Liver (tissue), 9 donors: ENCODE results near the gene IKZF1. TPM values are rescaled to one million over a fixed set of nuclear protein-coding genes. Genes with fewer than 3 reads are reported as not detected.

Experiments used
- DNase-seq: peaks from one replicate; pipeline ENCODE4 v3.0.0-alpha.2; 2017; ENCODE audit warnings: low spot score
- H3K27ac ChIP-seq, 2 donors: one replicate each; pipeline ENCODE4 v1.7.0; 2013; ENCODE audit warnings: inconsistent platforms in 2 of 2, low read length in 2 of 2, control low read depth in 1 of 2, low read depth in 1 of 2, mild to moderate bottlenecking in 1 of 2
- H3K27me3 ChIP-seq, 4 donors: one replicate each; pipeline versions ENCODE4 v1.6.1 to v1.7.0; 2013; ENCODE audit warnings: low read length in 3 of 4, inconsistent platforms in 1 of 4, mild to moderate bottlenecking in 1 of 4, moderate library complexity in 1 of 4; ENCODE audit not compliant: control insufficient read depth in 4 of 4, insufficient read depth in 4 of 4
- H3K36me3 ChIP-seq, 4 donors: one replicate each; pipeline versions ENCODE4 v1.6.1 to v1.7.0; 2013; ENCODE audit warnings: low read length in 3 of 4, mild to moderate bottlenecking in 3 of 4, low read depth in 1 of 4, moderate library complexity in 1 of 4; ENCODE audit not compliant: control insufficient read depth in 4 of 4, insufficient read depth in 3 of 4
- H3K4me1 ChIP-seq, 4 donors: one replicate each; pipeline versions ENCODE4 v1.6.1 to v1.7.0; 2013; ENCODE audit warnings: low read length in 3 of 4, mild to moderate bottlenecking in 3 of 4, moderate library complexity in 1 of 4; ENCODE audit not compliant: control insufficient read depth in 4 of 4, insufficient read depth in 4 of 4
- H3K4me3 ChIP-seq, 3 donors: one replicate each; pipeline versions ENCODE4 v1.6.1 to v1.7.0; 2013; ENCODE audit warnings: low read length in 3 of 3, control low read depth in 1 of 3, low read depth in 1 of 3, mild to moderate bottlenecking in 1 of 3
- H3K9ac ChIP-seq, 2 donors: one replicate each; pipeline ENCODE4 v1.7.0; 2013; ENCODE audit warnings: low read length in 2 of 2, mild to moderate bottlenecking in 2 of 2, moderate library complexity in 2 of 2, control low read depth in 1 of 2, low read depth in 1 of 2
- H3K9me3 ChIP-seq, 4 donors: one replicate each; pipeline versions ENCODE4 v1.6.1 to v1.7.0; 2013; ENCODE audit warnings: low read length in 3 of 4; ENCODE audit not compliant: control insufficient read depth in 4 of 4
- EGR1 ChIP-seq, 2 donors: IDR thresholded peaks; 2 replicates each; pipeline ENCODE4 v1.6.1; 2016 to 2018; ENCODE audit warnings: antibody characterized with exemption in 2 of 2, low read depth in 2 of 2
- FOXA1 ChIP-seq: IDR thresholded peaks from 2 replicates; pipeline ENCODE4 v1.6.1; 2016; ENCODE audit warnings: antibody characterized with exemption
- FOXA2 ChIP-seq: IDR thresholded peaks from 2 replicates; pipeline ENCODE4 v1.6.1; 2016; ENCODE audit warnings: antibody characterized with exemption
- HNF4A ChIP-seq, 2 donors: conservative IDR thresholded peaks; 2 replicates each; pipeline ENCODE4 v1.6.1; 2016; ENCODE audit warnings: antibody characterized with exemption in 2 of 2, mild to moderate bottlenecking in 2 of 2
- HNF4G ChIP-seq: IDR thresholded peaks from 2 replicates; pipeline ENCODE4 v1.6.1; 2016; ENCODE audit warnings: antibody characterized with exemption
- MAX ChIP-seq: IDR thresholded peaks from 2 replicates; pipeline ENCODE4 v1.6.1; 2016; ENCODE audit warnings: antibody characterized with exemption
- NR2F2 ChIP-seq: IDR thresholded peaks from 2 replicates; pipeline ENCODE4 v1.6.1; 2016; ENCODE audit warnings: antibody characterized with exemption
- RAD21 ChIP-seq, 2 donors: IDR thresholded peaks; 2 replicates each; pipeline ENCODE4 v1.6.1; 2016; ENCODE audit warnings: antibody characterized with exemption in 2 of 2, mild to moderate bottlenecking in 2 of 2
- RXRA ChIP-seq, 2 donors: IDR thresholded peaks; 2 replicates each; pipeline ENCODE4 v1.6.1; 2017 to 2018; ENCODE audit warnings: antibody characterized with exemption in 2 of 2, mild to moderate bottlenecking in 1 of 2
- SP1 ChIP-seq: IDR thresholded peaks from 2 replicates; pipeline ENCODE4 v1.6.1; 2018; ENCODE audit warnings: antibody characterized with exemption, mild to moderate bottlenecking
- TAF1 ChIP-seq: conservative IDR thresholded peaks from 2 replicates; pipeline ENCODE4 v1.6.1; 2016; ENCODE audit warnings: antibody characterized with exemption, mild to moderate bottlenecking
- YY1 ChIP-seq: IDR thresholded peaks from 2 replicates; pipeline ENCODE4 v1.6.1; 2016; ENCODE audit warnings: antibody characterized with exemption, mild to moderate bottlenecking
- WGBS: extraction: QIAGEN DNeasy Blood & Tissue Kit; methylation state at CpG from one replicate; pipeline ENCODE4 v1.1.7; 2013; 5-methylcytosine and 5-hydroxymethylcytosine counted together
- polyA plus RNA-seq, 2 donors: library from polyadenylated mRNA; stranded (reverse) in 1 of 2; unstranded in 1 of 2; fragments of 200-250 nt in 1 of 2; fragments of >200 nt in 1 of 2; fragmentation: Nextera tagmentation in 1 of 2; extraction: Ambion mirVana in 1 of 2; gene quantifications; one replicate each; pipeline versions ENCODE4 v1.2.1 to v1.2.3, GENCODE V29; 2013 to 2015
- total RNA-seq, 2 donors: library from RNA; depleted of rRNA; stranded (reverse); fragments of >200 nt; gene quantifications; one replicate each; pipeline ENCODE4 v1.2.3, GENCODE V29; 2014
- TF ChIP-seq, protein P1 (sequence below): IDR thresholded peaks from 2 replicates; pipeline ENCODE4 v1.6.1; 2016; ENCODE audit warnings: antibody characterized with exemption
- TF ChIP-seq, protein P2 (sequence below): fragments of 150-350 bp; IDR thresholded peaks from 2 replicates; pipeline ENCODE4 v1.5.1; 2017; ENCODE audit warnings: improper control_type of control experiment, low read depth, low read length; ENCODE audit not compliant: missing input control
- TF ChIP-seq, protein P3 (sequence below): IDR thresholded peaks from 2 replicates; pipeline ENCODE4 v1.6.1; 2016; ENCODE audit warnings: antibody characterized with exemption
- TF ChIP-seq, protein P4 (sequence below): IDR thresholded peaks from 2 replicates; pipeline ENCODE4 v1.6.1; 2016; ENCODE audit warnings: antibody characterized with exemption, mild to moderate bottlenecking
- donor health status: healthy.
- donor health status: healthy.
- donor health status: healthy.
- donor health status: healthy.
- donor health status: healthy.

IKZF1 gene
- total and polyA plus RNA-seq, 4 donors, result 1.6 to 43.5 (median 6.2) TPM

- no peak overlapping the region for H3K9ac ChIP-seq
- H3K36me3 ChIP-seq, result no peaks in the 10 kb centered on the region
- H3K4me3 ChIP-seq, result no peak overlapping the region
- no peak for DNase-seq
- H3K9me3 ChIP-seq, result peaks cover 0 to 2% (median 0%) of the 10 kb centered on the region in 4 donors
- H3K27me3 ChIP-seq, result peaks cover 0 to 4% (median 0%) of the 10 kb centered on the region in 4 donors
- H3K27ac ChIP-seq, result no peak overlapping the region
- WGBS, result 91% methylated on average over 1 of the region's 1 CpG
- H3K4me1 ChIP-seq, result no peaks in the 10 kb centered on the region
- TF ChIP-seq, protein P1, sequence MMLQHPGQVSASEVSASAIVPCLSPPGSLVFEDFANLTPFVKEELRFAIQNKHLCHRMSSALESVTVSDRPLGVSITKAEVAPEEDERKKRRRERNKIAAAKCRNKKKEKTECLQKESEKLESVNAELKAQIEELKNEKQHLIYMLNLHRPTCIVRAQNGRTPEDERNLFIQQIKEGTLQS, result no peak
- TF ChIP-seq, protein P2, sequence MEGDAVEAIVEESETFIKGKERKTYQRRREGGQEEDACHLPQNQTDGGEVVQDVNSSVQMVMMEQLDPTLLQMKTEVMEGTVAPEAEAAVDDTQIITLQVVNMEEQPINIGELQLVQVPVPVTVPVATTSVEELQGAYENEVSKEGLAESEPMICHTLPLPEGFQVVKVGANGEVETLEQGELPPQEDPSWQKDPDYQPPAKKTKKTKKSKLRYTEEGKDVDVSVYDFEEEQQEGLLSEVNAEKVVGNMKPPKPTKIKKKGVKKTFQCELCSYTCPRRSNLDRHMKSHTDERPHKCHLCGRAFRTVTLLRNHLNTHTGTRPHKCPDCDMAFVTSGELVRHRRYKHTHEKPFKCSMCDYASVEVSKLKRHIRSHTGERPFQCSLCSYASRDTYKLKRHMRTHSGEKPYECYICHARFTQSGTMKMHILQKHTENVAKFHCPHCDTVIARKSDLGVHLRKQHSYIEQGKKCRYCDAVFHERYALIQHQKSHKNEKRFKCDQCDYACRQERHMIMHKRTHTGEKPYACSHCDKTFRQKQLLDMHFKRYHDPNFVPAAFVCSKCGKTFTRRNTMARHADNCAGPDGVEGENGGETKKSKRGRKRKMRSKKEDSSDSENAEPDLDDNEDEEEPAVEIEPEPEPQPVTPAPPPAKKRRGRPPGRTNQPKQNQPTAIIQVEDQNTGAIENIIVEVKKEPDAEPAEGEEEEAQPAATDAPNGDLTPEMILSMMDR, result no peak
- no peak for TF ChIP-seq RAD21 (IDR thresholded peaks at IDR 0.05)
- TF ChIP-seq SP1, result no peak
- no peak for TF ChIP-seq MAX
- no peak for TF ChIP-seq FOXA1
- TF ChIP-seq YY1, result no peak
- TF ChIP-seq FOXA2, result no peak
- TF ChIP-seq EGR1 (IDR thresholded peaks at IDR 0.05; ENCODE audit: low read depth in 2 of 2), result no peak
- no peak for TF ChIP-seq NR2F2
- no peak for TF ChIP-seq TAF1
Measured at GRCh38 chr7:50394315-50394714, 89.8 kb downstream of the IKZF1 start.

- WGBS, result 70% methylated on average over 2 of the region's 2 CpGs
- TF ChIP-seq, protein P3, sequence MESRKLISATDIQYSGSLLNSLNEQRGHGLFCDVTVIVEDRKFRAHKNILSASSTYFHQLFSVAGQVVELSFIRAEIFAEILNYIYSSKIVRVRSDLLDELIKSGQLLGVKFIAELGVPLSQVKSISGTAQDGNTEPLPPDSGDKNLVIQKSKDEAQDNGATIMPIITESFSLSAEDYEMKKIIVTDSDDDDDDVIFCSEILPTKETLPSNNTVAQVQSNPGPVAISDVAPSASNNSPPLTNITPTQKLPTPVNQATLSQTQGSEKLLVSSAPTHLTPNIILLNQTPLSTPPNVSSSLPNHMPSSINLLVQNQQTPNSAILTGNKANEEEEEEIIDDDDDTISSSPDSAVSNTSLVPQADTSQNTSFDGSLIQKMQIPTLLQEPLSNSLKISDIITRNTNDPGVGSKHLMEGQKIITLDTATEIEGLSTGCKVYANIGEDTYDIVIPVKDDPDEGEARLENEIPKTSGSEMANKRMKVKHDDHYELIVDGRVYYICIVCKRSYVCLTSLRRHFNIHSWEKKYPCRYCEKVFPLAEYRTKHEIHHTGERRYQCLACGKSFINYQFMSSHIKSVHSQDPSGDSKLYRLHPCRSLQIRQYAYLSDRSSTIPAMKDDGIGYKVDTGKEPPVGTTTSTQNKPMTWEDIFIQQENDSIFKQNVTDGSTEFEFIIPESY, result no peak
- TF ChIP-seq HNF4A (conservative IDR thresholded peaks at IDR 0.05), result no peak
- Histone ChIP-seq H3K4me1 (no peaks in the 10 kb centered on the region), H3K36me3 (no peaks in the 10 kb centered on the region), H3K27ac (no peak overlapping the region), H3K9me3 (peaks cover 0 to 2% (median under 1%) of the 10 kb centered on the region in 4 donors), H3K4me3 (no peak overlapping the region), H3K27me3 (peaks cover 0 to 4% (median 2%) of the 10 kb centered on the region in 4 donors), H3K9ac (no peak overlapping the region)
- DNase-seq, result no peak
Measured at GRCh38 chr7:50396856-50397255, 92.3 kb downstream of the IKZF1 start.

DNA sequence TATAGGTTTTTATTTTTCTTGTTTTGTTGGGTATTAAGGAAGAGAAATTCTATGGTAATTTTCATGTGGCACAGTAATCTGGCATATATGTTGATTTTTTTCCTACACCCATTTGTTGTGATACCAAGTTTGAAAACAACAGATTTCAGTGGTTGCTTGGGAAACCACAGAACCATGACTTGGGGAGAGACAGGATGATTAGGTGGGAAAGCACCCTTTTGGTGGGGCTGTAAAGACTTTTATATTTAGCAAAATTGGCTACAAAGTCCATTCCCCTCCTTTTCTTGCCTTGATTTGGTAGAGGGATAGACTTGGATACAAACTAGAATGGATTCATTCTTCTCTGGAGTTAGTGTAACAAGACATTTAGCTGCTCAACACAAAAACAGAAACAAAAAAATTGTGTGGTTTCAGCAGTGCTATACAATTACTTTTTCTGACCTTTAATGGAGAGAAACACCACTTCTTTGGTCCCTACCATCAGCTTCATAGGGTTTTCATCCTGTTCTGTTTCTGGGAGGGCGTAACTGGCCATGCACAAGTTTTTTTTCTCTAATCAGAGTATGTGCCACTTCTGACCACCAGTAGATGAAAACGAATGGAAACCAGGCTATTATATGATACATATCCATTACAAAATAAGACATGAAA is 92.9 kb downstream of the IKZF1 start:
- Histone ChIP-seq H3K27ac (no peak overlapping the region), H3K9me3 (peaks cover 0 to 2% (median under 1%) of the 10 kb centered on the region in 4 donors), H3K27me3 (peaks cover 0 to 4% (median 2%) of the 10 kb centered on the region in 4 donors), H3K36me3 (no peaks in the 10 kb centered on the region), H3K4me1 (no peaks in the 10 kb centered on the region), H3K9ac (no peak overlapping the region), H3K4me3 (no peak overlapping the region)
- DNase-seq, result no peak
- 68% methylated on average over 2 of the region's 2 CpGs for WGBS
- TF ChIP-seq, protein P4, sequence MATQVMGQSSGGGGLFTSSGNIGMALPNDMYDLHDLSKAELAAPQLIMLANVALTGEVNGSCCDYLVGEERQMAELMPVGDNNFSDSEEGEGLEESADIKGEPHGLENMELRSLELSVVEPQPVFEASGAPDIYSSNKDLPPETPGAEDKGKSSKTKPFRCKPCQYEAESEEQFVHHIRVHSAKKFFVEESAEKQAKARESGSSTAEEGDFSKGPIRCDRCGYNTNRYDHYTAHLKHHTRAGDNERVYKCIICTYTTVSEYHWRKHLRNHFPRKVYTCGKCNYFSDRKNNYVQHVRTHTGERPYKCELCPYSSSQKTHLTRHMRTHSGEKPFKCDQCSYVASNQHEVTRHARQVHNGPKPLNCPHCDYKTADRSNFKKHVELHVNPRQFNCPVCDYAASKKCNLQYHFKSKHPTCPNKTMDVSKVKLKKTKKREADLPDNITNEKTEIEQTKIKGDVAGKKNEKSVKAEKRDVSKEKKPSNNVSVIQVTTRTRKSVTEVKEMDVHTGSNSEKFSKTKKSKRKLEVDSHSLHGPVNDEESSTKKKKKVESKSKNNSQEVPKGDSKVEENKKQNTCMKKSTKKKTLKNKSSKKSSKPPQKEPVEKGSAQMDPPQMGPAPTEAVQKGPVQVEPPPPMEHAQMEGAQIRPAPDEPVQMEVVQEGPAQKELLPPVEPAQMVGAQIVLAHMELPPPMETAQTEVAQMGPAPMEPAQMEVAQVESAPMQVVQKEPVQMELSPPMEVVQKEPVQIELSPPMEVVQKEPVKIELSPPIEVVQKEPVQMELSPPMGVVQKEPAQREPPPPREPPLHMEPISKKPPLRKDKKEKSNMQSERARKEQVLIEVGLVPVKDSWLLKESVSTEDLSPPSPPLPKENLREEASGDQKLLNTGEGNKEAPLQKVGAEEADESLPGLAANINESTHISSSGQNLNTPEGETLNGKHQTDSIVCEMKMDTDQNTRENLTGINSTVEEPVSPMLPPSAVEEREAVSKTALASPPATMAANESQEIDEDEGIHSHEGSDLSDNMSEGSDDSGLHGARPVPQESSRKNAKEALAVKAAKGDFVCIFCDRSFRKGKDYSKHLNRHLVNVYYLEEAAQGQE, result no peak
- no peak for TF ChIP-seq RXRA (IDR thresholded peaks at IDR 0.05)
- no peak for TF ChIP-seq EGR1 (IDR thresholded peaks at IDR 0.05; ENCODE audit: low read depth in 2 of 2)
- TF ChIP-seq TAF1, result no peak
- TF ChIP-seq, protein P2, result no peak
- TF ChIP-seq FOXA2, result no peak
- TF ChIP-seq FOXA1, result no peak
- no peak for TF ChIP-seq HNF4G
- no peak for TF ChIP-seq MAX
- TF ChIP-seq YY1, result no peak
